Aorta (tissue), 5 donors: ENCODE results near the gene ZNF841. TPM values are rescaled to one million over a fixed set of nuclear protein-coding genes. Genes with fewer than 3 reads are reported as not detected.
"Not testable (repeated sequence)": the region's sequence is repeated elsewhere in the genome, so short reads cannot be mapped to it uniquely, and the experiment has no call there.

Source experiments
- ATAC-seq: fragments of 200-7000 bp; cut with Tn5 transposase; one replicate; pipeline ENCODE4 v1.9.1; 2022; ENCODE audit warnings: moderate library complexity; ENCODE audit not compliant: low FRiP score
- DNase-seq, 2 donors: peaks; one replicate each; pipeline ENCODE4 v3.0.0-alpha.2; 2020
- H3K27ac ChIP-seq, 2 donors: one replicate each; pipeline ENCODE4 v1.5.1; 2013; ENCODE audit warnings: low read length in 2 of 2, mild to moderate bottlenecking in 2 of 2, moderate library complexity in 2 of 2, control low read depth in 1 of 2, inconsistent platforms in 1 of 2, low read depth in 1 of 2
- H3K27me3 ChIP-seq, 2 donors: one replicate each; pipeline ENCODE4 v1.6.1; 2013; ENCODE audit warnings: control low read depth in 1 of 2, low read length in 1 of 2, mild to moderate bottlenecking in 1 of 2, moderate library complexity in 1 of 2; ENCODE audit not compliant: insufficient read depth in 2 of 2, control insufficient read depth in 1 of 2
- H3K36me3 ChIP-seq, 2 donors: one replicate each; pipeline ENCODE4 v1.6.1; 2013; ENCODE audit warnings: control low read depth in 1 of 2, low read length in 1 of 2, mild to moderate bottlenecking in 1 of 2; ENCODE audit not compliant: insufficient read depth in 2 of 2, control insufficient read depth in 1 of 2
- H3K4me1 ChIP-seq, 2 donors: one replicate each; pipeline ENCODE4 v1.6.1; 2013; ENCODE audit warnings: low read length in 2 of 2, control low read depth in 1 of 2, mild to moderate bottlenecking in 1 of 2, moderate library complexity in 1 of 2; ENCODE audit not compliant: insufficient read depth in 2 of 2, control insufficient read depth in 1 of 2
- H3K4me3 ChIP-seq, 2 donors: one replicate each; pipeline ENCODE4 v1.5.1; 2013; ENCODE audit warnings: low read length in 2 of 2, control low read depth in 1 of 2, mild to moderate bottlenecking in 1 of 2
- H3K9me3 ChIP-seq: one replicate; pipeline ENCODE4 v1.6.1; 2013; ENCODE audit warnings: mild to moderate bottlenecking, low read length; ENCODE audit not compliant: control insufficient read depth
- WGBS, 2 donors: extraction: QIAGEN DNeasy Blood & Tissue Kit; methylation state at CpG; one replicate each; pipeline ENCODE4 v1.1.7; 2013; 5-methylcytosine and 5-hydroxymethylcytosine counted together
- intact Hi-C, 2 donors: fragments of 100-400 bp; cut with DNase I; formaldehyde crosslinking; loops; one replicate each; pipeline versions ENCODE4 v1.14.2 to v1.15.0; 2022
- polyA plus RNA-seq, 2 donors: library from polyadenylated mRNA; stranded (reverse); fragments of 200-250 nt; gene quantifications; one replicate each; pipeline ENCODE4 v1.2.3, GENCODE V29; 2013
- total RNA-seq, 2 donors: library from RNA; stranded (reverse); fragmentation: NEBNext Ultra II Directional; extraction: Animal tissue kit (Norgen Biotek cat#: 25700); gene quantifications; one replicate each; pipeline ENCODE4 v1.2.1, GENCODE V29; 2021
- donor health status: healthy with polysubstance abuse.
- donor health status: Bipolar disorder and iron deficiency.
- donor health status: DM: no; HTN: no; CAD: no.
- donor health status: DM: no; HTN: no; CAD: no.
- donor health status: DM: yes; HTN: yes; CAD: no.

The ZNF841 gene
- total and polyA plus RNA-seq, 4 donors, result 0.88 to 40.7 (median 26.7) TPM

GRCh38 chr19:52094526-52095130, 937 bp downstream of the ZNF841 start:
- ATAC-seq (no peak), DNase-seq (no peak)
- no peaks in the 10 kb centered on the region for H3K27me3 ChIP-seq
- H3K4me3 ChIP-seq, result peak overlapping the region; percentile 88 to 99
- intact Hi-C loops, result no loop called here
- WGBS, 2 donors, result 0 to 2% methylated on average over 12 of the region's 12 CpGs
- H3K27ac ChIP-seq, result no peak overlapping the region
- H3K4me1 ChIP-seq, result peaks cover 2 to 5% of the 10 kb centered on the region in 2 donors
- H3K9me3 ChIP-seq, result peaks cover 7% of the 10 kb centered on the region
- no peaks in the 10 kb centered on the region for H3K36me3 ChIP-seq

GRCh38 chr19:52086481-52086880, 9.1 kb downstream of the ZNF841 start:
- intact Hi-C loops, result no loop called here
- Histone ChIP-seq H3K4me3 (no peak overlapping the region), H3K27me3 (no peaks in the 10 kb centered on the region), H3K4me1 (no peaks in the 10 kb centered on the region), H3K27ac (no peak overlapping the region), H3K36me3 (peaks cover 8 to 18% of the 10 kb centered on the region in 2 donors), H3K9me3 (no peaks in the 10 kb centered on the region)
- DNase-seq, result no peak
- no peak for ATAC-seq

- DNase-seq, result no peak
- Histone ChIP-seq H3K4me3 (no peak overlapping the region), H3K27ac (no peak overlapping the region), H3K36me3 (peaks cover 30 to 52% of the 10 kb centered on the region in 2 donors), H3K27me3 (no peaks in the 10 kb centered on the region), H3K4me1 (no peaks in the 10 kb centered on the region), H3K9me3 (peaks cover 34% of the 10 kb centered on the region)
- intact Hi-C loops, result no loop called here
- 95 to 97% methylated on average over 5 of the region's 5 CpGs for WGBS, 2 donors
- ATAC-seq, result no peak
Measured at GRCh38 chr19:52070496-52070895, 25.1 kb downstream of the ZNF841 start.

GRCh38 chr19:52069653-52070052, 25.9 kb downstream of the ZNF841 start:
- no peak overlapping the region for H3K27ac ChIP-seq
- H3K9me3 ChIP-seq, result peaks cover 36% of the 10 kb centered on the region
- ATAC-seq, result no peak
- intact Hi-C loops, result no loop called here
- H3K4me1 ChIP-seq, result no peaks in the 10 kb centered on the region
- peak overlapping the region in 1 of 2 donors; percentile 10 for H3K4me3 ChIP-seq
- H3K27me3 ChIP-seq, result no peaks in the 10 kb centered on the region
- 84 to 88% methylated on average over 2 of the region's 2 CpGs for WGBS, 2 donors
- H3K36me3 ChIP-seq, result peaks cover 29 to 50% of the 10 kb centered on the region in 2 donors
- no peak for DNase-seq

- no peak overlapping the region for H3K27ac ChIP-seq
- H3K9me3 ChIP-seq, result peaks cover 34% of the 10 kb centered on the region
- peaks cover 29 to 56% of the 10 kb centered on the region in 2 donors for H3K36me3 ChIP-seq
- no peak for DNase-seq
- no peak for ATAC-seq
- intact Hi-C loops, result no loop called here
- 98 to 99% methylated on average over 6 of the region's 6 CpGs for WGBS, 2 donors
- peak overlapping the region in 1 of 2 donors; percentile 44 for H3K4me3 ChIP-seq
- no peaks in the 10 kb centered on the region for H3K27me3 ChIP-seq
- no peaks in the 10 kb centered on the region for H3K4me1 ChIP-seq
Measured at GRCh38 chr19:52066258-52066863, 29.2 kb downstream of the ZNF841 start.

- intact Hi-C loops, result no loop called here
- peaks cover 25 to 50% of the 10 kb centered on the region in 2 donors for H3K36me3 ChIP-seq
- DNase-seq, result no peak
- no peak for ATAC-seq
- peak overlapping the region in 1 of 2 donors; percentile 44 for H3K4me3 ChIP-seq
- no peaks in the 10 kb centered on the region for H3K27me3 ChIP-seq
- H3K27ac ChIP-seq, result no peak overlapping the region
- H3K9me3 ChIP-seq, result peaks cover 30% of the 10 kb centered on the region
- 99% methylated on average over 6 of the region's 6 CpGs for WGBS, 2 donors
- H3K4me1 ChIP-seq, result no peaks in the 10 kb centered on the region
Measured at GRCh38 chr19:52065399-52065798, 30.2 kb downstream of the ZNF841 start.

- H3K4me1 ChIP-seq, H3K27me3 ChIP-seq, H3K27ac ChIP-seq, ATAC-seq, H3K36me3 ChIP-seq, DNase-seq, H3K4me3 ChIP-seq, intact Hi-C loops: not testable (repeated sequence)
- WGBS, 2 donors, result 98 to 99% methylated on average over 3 of the region's 3 CpGs
- peaks cover 11% of the 10 kb centered on the region for H3K9me3 ChIP-seq
Measured at GRCh38 chr19:52056480-52056879, 39.1 kb downstream of the ZNF841 start.

GRCh38 chr19:52051736-52052135, 43.8 kb downstream of the ZNF841 start:
- H3K27me3 ChIP-seq, H3K9me3 ChIP-seq, H3K36me3 ChIP-seq, H3K27ac ChIP-seq, ATAC-seq, intact Hi-C loops, H3K4me1 ChIP-seq, H3K4me3 ChIP-seq, DNase-seq: not testable (repeated sequence)
- WGBS, 2 donors, result 96 to 97% methylated on average over 1 of the region's 1 CpG
